Measurements from ENCODE around the gene PRSS53.

Gene PRSS53

DNA sequence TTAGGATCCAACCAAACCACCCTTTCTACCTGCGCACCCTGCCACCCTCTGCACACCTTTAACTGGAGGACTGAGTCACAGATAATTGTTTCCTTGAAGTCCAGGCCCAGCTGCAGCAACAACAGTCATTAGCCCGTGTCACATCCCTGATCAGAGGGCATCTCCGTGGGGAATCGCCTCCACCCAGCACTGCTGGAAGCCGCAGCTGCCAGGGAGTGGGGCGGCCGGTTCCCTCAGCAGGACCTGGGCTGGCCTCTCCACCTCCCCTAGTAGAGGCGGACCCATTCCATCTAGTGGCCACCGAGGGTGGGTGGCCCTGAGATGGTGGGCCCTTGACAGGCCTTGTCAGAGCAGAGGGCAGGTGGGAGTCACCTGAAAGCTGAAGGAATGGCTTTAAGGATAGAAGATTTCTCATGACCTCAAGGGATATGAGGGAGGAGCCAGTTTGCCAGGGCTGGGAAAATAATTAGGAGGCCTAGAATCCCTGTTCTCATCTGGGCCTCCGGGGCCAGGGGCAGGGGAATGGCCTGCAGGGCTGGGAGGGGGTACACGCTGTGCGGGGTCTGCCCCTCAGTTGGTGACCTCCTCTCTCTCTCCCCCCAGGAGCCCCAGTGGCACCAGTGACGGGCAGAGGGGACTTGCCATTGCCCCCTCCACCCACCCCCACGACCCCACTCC lies 6.2 kb downstream of the PRSS53 start:
- Histone ChIP-seq H3K4me3 (ENCODE audit: low read depth, low read length) (no peak overlapping the region), H3K9me3 (ENCODE audit: severe bottlenecking) (no peaks in the 10 kb centered on the region), H3K27me3 (ENCODE audit: insufficient read depth, low read depth, severe bottlenecking) (no peaks in the 10 kb centered on the region), H3K36me3 (peaks cover 63% of the 10 kb centered on the region), H3K27ac (no peak overlapping the region)
- DNase-seq: no peak
- TF ChIP-seq, protein P1, sequence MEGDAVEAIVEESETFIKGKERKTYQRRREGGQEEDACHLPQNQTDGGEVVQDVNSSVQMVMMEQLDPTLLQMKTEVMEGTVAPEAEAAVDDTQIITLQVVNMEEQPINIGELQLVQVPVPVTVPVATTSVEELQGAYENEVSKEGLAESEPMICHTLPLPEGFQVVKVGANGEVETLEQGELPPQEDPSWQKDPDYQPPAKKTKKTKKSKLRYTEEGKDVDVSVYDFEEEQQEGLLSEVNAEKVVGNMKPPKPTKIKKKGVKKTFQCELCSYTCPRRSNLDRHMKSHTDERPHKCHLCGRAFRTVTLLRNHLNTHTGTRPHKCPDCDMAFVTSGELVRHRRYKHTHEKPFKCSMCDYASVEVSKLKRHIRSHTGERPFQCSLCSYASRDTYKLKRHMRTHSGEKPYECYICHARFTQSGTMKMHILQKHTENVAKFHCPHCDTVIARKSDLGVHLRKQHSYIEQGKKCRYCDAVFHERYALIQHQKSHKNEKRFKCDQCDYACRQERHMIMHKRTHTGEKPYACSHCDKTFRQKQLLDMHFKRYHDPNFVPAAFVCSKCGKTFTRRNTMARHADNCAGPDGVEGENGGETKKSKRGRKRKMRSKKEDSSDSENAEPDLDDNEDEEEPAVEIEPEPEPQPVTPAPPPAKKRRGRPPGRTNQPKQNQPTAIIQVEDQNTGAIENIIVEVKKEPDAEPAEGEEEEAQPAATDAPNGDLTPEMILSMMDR (IDR thresholded peaks at IDR 0.05; ENCODE audit: low read depth, low read length): no peak

DNA sequence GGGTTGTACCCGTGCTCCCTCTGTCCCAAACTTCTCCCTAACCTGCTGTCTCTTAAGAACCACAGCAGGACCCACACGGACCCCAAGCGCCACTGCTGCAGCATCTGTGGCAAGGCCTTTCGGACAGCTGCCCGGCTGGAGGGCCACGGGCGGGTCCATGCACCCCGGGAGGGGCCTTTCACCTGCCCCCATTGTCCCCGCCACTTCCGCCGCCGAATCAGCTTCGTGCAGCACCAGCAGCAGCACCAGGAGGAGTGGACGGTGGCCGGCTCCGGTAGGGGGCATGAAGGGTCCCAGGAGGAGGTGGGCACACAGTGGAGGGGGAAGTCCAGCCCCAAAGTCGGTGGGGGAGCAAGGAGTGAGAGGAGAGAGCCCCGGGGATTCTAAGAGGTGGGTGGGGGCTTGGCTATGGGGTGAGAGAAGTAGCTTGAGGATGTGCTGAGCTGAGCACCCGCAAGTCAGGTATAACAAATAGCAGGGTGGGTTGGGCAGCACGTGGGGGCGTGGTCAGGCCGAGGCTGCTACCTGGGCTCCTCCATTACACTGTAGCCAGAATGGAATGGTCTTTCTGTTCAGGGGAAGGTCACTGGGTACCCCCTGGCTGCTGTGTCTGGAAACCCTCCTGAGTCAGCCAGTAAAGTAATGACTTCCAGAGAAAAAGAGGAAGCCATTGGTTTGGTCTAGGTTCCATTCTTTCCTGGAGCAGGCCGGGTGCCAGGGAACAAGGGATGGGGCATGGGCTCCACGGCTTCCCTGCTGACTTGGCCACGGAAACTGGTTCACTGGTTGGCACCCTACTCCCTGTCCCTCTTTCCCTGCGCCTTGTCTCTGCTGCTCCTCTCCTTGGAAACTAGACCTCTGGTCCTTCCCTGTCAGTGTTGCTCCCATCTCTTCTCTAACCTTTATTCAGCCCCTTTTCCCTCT lies 7.1 kb downstream of the PRSS53 start:
- H3K9me3 ChIP-seq (ENCODE audit: severe bottlenecking): no peaks in the 10 kb centered on the region

DNA sequence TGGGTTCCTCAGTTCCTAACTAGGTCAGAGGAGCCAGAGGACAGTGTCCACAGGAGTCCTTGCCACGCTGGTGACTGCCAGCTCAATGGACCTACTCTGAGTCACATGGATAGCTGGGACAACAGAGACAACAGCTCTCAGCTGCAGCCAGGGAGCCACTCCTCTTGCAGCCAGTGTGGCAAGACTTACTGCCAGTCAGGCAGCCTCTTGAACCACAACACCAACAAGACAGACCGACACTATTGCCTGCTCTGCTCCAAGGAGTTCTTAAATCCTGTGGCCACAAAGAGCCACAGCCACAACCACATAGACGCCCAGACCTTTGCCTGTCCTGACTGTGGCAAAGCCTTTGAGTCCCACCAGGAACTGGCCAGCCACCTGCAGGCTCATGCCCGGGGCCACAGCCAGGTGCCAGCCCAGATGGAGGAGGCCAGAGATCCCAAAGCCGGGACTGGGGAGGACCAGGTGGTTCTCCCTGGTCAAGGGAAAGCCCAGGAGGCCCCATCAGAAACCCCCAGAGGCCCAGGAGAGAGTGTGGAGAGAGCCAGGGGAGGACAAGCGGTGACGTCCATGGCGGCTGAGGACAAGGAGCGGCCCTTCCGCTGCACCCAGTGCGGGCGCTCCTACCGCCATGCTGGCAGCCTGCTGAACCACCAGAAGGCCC lies 7.9 kb downstream of the PRSS53 start:
- Histone ChIP-seq H3K27me3 (ENCODE audit: insufficient read depth, low read depth, severe bottlenecking) (no peaks in the 10 kb centered on the region), H3K9me3 (ENCODE audit: severe bottlenecking) (no peaks in the 10 kb centered on the region), H3K36me3 (peaks cover 75% of the 10 kb centered on the region), H3K4me3 (ENCODE audit: low read depth, low read length) (no peak overlapping the region), H3K27ac (no peak overlapping the region)
- DNase-seq: no peak
- TF ChIP-seq, protein P1 (IDR thresholded peaks at IDR 0.05; ENCODE audit: low read depth, low read length): no peak

More for the DNA sequence above, 7.1 kb downstream of the PRSS53 start:
- TF ChIP-seq, protein P1 (IDR thresholded peaks at IDR 0.05; ENCODE audit: low read depth, low read length): no peak
- no peak for DNase-seq
- Histone ChIP-seq H3K27me3 (ENCODE audit: insufficient read depth, low read depth, severe bottlenecking) (no peaks in the 10 kb centered on the region), H3K4me3 (ENCODE audit: low read depth, low read length) (no peak overlapping the region), H3K36me3 (peaks cover 67% of the 10 kb centered on the region), H3K27ac (no peak overlapping the region)

DNA sequence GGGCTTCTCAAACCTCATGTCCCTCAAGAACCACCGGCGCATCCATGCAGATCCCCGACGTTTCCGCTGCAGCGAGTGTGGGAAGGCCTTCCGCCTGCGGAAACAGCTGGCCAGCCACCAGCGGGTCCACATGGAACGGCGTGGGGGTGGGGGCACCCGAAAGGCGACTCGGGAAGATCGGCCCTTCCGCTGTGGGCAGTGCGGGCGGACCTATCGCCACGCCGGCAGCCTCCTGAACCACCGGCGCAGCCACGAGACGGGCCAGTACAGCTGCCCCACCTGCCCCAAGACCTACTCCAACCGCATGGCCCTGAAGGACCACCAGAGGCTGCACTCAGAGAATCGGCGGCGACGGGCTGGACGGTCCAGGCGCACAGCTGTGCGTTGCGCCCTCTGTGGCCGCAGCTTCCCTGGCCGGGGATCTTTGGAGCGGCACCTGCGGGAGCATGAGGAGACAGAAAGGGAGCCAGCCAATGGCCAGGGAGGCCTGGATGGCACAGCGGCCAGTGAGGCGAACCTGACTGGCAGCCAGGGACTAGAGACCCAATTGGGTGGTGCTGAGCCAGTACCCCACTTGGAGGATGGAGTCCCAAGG lies 8.6 kb downstream of the PRSS53 start:
- Histone ChIP-seq H3K9me3 (ENCODE audit: severe bottlenecking) (no peaks in the 10 kb centered on the region), H3K36me3 (peaks cover 76% of the 10 kb centered on the region), H3K4me3 (ENCODE audit: low read depth, low read length) (no peak overlapping the region), H3K27me3 (ENCODE audit: insufficient read depth, low read depth, severe bottlenecking) (no peaks in the 10 kb centered on the region), H3K27ac (no peak overlapping the region)
- no peak for DNase-seq
- TF ChIP-seq, protein P1 (IDR thresholded peaks at IDR 0.05; ENCODE audit: low read depth, low read length): no peak

DNA sequence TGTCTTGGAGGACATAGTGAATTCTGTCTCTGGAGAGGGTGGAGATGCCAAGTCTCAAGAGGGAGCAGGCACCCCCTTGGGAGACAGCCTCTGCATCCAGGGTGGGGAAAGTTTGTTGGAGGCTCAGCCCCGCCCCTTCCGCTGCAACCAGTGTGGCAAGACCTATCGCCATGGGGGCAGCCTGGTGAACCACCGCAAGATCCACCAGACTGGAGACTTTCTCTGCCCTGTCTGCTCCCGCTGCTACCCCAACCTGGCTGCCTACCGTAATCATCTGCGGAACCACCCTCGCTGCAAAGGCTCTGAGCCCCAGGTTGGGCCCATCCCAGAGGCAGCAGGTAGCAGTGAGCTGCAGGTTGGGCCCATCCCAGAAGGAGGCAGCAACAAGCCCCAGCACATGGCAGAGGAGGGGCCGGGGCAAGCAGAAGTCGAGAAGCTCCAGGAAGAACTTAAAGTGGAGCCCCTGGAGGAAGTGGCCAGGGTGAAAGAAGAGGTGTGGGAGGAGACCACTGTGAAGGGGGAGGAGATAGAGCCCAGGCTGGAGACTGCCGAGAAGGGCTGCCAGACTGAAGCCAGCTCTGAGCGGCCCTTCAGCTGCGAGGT lies 9.3 kb downstream of the PRSS53 start:
- TF ChIP-seq, protein P1 (IDR thresholded peaks at IDR 0.05; ENCODE audit: low read depth, low read length): no peak
- no peak overlapping the region for H3K4me3 ChIP-seq (ENCODE audit: low read depth, low read length)
- H3K36me3 ChIP-seq: peaks cover 72% of the 10 kb centered on the region
- no peaks in the 10 kb centered on the region for H3K9me3 ChIP-seq (ENCODE audit: severe bottlenecking)
- DNase-seq: no peak
- no peaks in the 10 kb centered on the region for H3K27me3 ChIP-seq (ENCODE audit: insufficient read depth, low read depth, severe bottlenecking)
- H3K27ac ChIP-seq: no peak overlapping the region
